Prostate gland (tissue), 2 donors: ENCODE data around the gene RCAN1. TPM values are rescaled to one million over a fixed set of nuclear protein-coding genes. Genes with fewer than 3 reads are reported as not detected.

Experiments used
- DNase-seq: peaks from one replicate; pipeline ENCODE4 v3.0.0-alpha.2; 2019; ENCODE audit warnings: low spot score
- H3K27ac ChIP-seq, 2 donors: fragments of 200-600 bp; sonication (generic); 2 replicates each; pipeline ENCODE4 v1.5.1; 2017 to 2019
- H3K27me3 ChIP-seq: fragments of 200-600 bp; sonication (generic); replicated peaks from 2 replicates; pipeline ENCODE4 v1.5.1; 2019; ENCODE audit not compliant: insufficient read depth
- H3K36me3 ChIP-seq, 2 donors: fragments of 200-600 bp; sonication (generic); 1 replicate in 1 of 2; 2 replicates in 1 of 2; pipeline versions ENCODE4 v1.5.1 to v1.8.1; 2017 to 2019
- H3K4me1 ChIP-seq: fragments of 200-600 bp; sonication (generic); replicated peaks from 2 replicates; pipeline ENCODE4 v1.5.1; 2019
- H3K4me3 ChIP-seq, 2 donors: fragments of 200-600 bp; sonication (generic); 2 replicates each; pipeline ENCODE4 v1.5.1; 2017 to 2019
- H3K9me3 ChIP-seq: fragments of 200-600 bp; sonication (generic); 2 replicates; pipeline ENCODE4 v1.5.1; 2017
- POLR2A ChIP-seq: fragments of 450-650 bp; IDR thresholded peaks from one replicate; pipeline ENCODE4 v1.6.1; 2016; ENCODE audit warnings: antibody characterized with exemption, mild to moderate bottlenecking
- POLR2AphosphoS5 ChIP-seq: sonication (generic); formaldehyde crosslinking; IDR thresholded peaks from one replicate; pipeline ENCODE4 v1.6.1; 2017; ENCODE audit warnings: antibody characterized with exemption
- WGBS: methylation state at CpG from one replicate; pipeline ENCODE4 v1.1.5; 2018; 5-methylcytosine and 5-hydroxymethylcytosine counted together
- intact Hi-C: fragments of 100-400 bp; cut with DNase I; formaldehyde crosslinking; loops from one replicate; pipeline ENCODE4 v1.14.2; 2022
- total RNA-seq, 2 donors: library from RNA; depleted of rRNA; stranded (reverse); fragments of >200 nt; gene quantifications; one replicate each; pipeline ENCODE4 v1.1.0, GENCODE V29; 2016
- TF ChIP-seq, protein P1 (sequence below), 4 experiments: fragments of 200-600 bp in 2 of 4; fragments of 450-650 bp in 2 of 4; sonication (generic) in 2 of 4; IDR thresholded peaks; 1 replicate in 3 of 4; 2 replicates in 1 of 4; pipeline ENCODE4 v1.5.1; 2016 to 2019; ENCODE audit warnings: antibody characterized with exemption in 4 of 4, mild to moderate bottlenecking in 2 of 4, moderate library complexity in 2 of 4

The RCAN1 gene
- total RNA-seq, 2 donors from 2014 or later, result 12.0 to 14.1 TPM

DNA sequence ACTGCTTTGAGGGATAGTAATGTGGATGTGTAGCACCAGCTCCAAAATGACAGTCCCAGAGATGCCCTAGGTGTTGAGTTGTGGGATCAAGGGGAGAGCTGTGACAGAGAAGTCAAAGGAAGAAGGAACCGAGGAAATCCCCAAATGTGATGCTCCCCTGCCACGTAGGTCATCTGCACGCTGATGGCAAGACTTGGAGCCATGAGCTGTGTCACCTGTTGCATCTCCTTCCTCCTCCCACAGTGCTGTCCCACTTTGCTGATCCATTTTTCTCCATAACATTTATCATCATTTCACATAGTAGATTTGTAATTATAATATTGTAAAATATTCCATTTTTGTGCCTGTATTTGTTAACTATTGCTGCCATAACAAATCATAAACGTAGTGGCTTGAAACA is 17.6 kb upstream of the RCAN1 start:
- H3K9me3 ChIP-seq, result no peaks in the 10 kb centered on the region
- intact Hi-C loops, result no loop called here
- no peak overlapping the region for H3K27ac ChIP-seq
- TF ChIP-seq, protein P1, sequence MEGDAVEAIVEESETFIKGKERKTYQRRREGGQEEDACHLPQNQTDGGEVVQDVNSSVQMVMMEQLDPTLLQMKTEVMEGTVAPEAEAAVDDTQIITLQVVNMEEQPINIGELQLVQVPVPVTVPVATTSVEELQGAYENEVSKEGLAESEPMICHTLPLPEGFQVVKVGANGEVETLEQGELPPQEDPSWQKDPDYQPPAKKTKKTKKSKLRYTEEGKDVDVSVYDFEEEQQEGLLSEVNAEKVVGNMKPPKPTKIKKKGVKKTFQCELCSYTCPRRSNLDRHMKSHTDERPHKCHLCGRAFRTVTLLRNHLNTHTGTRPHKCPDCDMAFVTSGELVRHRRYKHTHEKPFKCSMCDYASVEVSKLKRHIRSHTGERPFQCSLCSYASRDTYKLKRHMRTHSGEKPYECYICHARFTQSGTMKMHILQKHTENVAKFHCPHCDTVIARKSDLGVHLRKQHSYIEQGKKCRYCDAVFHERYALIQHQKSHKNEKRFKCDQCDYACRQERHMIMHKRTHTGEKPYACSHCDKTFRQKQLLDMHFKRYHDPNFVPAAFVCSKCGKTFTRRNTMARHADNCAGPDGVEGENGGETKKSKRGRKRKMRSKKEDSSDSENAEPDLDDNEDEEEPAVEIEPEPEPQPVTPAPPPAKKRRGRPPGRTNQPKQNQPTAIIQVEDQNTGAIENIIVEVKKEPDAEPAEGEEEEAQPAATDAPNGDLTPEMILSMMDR (IDR thresholded peaks at IDR 0.05), result no peak
- TF ChIP-seq POLR2A, result no peak
- TF ChIP-seq POLR2AphosphoS5, result no peak
- no peaks in the 10 kb centered on the region for H3K4me1 ChIP-seq
- no peaks in the 10 kb centered on the region for H3K36me3 ChIP-seq
- no peak overlapping the region for H3K4me3 ChIP-seq
- WGBS, result 89% methylated on average over 4 of the region's 4 CpGs
- H3K27me3 ChIP-seq, result no peaks in the 10 kb centered on the region
- no peak for DNase-seq

DNA sequence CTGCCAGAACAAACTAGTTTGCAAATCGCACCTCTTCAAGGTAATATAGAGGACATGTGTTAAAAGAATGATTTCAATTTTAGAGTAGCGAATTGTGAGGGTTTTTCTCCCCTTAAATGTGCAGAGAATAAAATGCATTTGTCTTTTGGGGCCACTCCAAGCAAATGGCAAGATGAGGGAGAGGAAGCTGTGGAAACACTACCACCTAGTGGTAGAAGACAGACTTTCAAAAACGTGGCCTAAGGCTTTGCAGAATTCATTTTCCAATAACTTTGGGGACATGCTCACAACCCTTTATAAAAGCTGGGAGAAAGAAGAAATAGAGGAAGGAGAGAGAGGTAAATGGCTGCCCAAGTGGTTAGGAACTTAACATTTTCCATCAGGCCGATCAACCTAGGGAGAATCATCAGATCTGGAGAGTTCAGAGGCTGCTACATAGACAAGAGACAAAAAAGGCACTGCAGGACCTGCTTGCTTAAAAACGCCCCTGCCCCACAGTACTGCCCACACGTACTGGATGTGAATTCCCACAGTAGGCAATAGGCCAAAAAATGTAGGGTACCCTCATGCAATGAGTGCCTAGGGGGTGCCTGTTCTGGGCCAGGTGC is 15.7 kb upstream of the RCAN1 start:
- peak; percentile 22 for DNase-seq
- intact Hi-C loops, result no loop called here

DNA sequence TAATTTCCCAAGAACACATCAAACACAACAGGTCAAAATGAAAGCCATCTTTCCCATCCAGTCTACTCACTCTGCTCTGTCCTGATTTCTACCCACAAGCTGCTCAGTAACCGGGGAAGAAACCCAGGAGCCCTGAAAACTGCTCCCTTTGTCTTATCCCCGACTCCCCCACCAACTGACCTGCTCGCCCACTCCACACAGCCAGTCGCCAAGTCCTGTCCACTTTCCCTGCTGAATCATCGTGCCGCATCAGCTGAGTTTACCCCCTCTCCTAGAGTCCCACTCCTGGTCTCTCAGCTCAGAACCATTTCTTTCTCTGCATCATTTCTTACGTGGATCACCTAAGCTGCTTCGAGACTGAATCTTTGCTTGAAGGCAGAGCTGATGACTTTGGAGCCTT is 11.2 kb upstream of the RCAN1 start:
- Histone ChIP-seq H3K4me3 (no peak overlapping the region), H3K9me3 (no peaks in the 10 kb centered on the region), H3K36me3 (no peaks in the 10 kb centered on the region), H3K27ac (no peak overlapping the region), H3K4me1 (no peaks in the 10 kb centered on the region), H3K27me3 (no peaks in the 10 kb centered on the region)
- 94% methylated on average over 8 of the region's 8 CpGs for WGBS
- intact Hi-C loops, result no loop called here
- DNase-seq, result no peak
- TF ChIP-seq, protein P1 (IDR thresholded peaks at IDR 0.05), result no peak
- no peak for TF ChIP-seq POLR2A
- TF ChIP-seq POLR2AphosphoS5, result no peak

More for the DNA sequence above, 15.7 kb upstream of the RCAN1 start:
- Histone ChIP-seq H3K27ac (no peak overlapping the region), H3K36me3 (no peaks in the 10 kb centered on the region), H3K4me3 (no peak overlapping the region), H3K4me1 (no peaks in the 10 kb centered on the region), H3K27me3 (no peaks in the 10 kb centered on the region), H3K9me3 (no peaks in the 10 kb centered on the region)
- no peak for TF ChIP-seq POLR2A
- TF ChIP-seq, protein P1 (IDR thresholded peaks at IDR 0.05), result peak; percentile 59 to 85 (median 76)
- peak; percentile 7 for TF ChIP-seq POLR2AphosphoS5
- 12% methylated on average over 6 of the region's 6 CpGs for WGBS

DNA sequence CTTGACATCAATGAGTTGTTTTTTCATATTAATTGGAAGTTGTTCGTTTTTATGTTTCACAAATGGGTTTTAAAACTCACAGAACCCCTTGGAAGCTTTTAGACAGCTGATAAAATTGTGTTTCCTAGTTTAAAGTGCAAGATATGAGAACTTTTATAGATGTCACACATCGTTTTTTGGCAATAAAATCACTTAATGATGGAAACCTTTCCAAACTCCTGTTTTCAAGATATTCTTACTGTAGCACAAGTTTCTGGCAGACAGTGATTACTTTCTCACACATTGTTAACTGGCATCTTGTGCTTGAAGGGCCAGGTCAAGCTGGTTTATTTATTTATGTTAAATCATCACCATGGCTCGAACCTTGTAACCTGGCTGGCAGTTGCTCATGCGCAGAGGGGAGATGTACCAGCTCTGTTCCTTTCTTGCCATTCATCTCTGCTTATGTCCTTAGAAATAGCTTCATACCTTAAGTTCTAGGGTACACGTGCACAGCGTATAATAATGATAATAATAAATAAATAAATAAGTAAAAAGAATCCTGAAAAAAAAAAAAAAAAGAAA is 10.2 kb upstream of the RCAN1 start:
- Histone ChIP-seq H3K9me3 (no peaks in the 10 kb centered on the region), H3K27ac (no peak overlapping the region), H3K4me1 (no peaks in the 10 kb centered on the region), H3K36me3 (no peaks in the 10 kb centered on the region), H3K4me3 (no peak overlapping the region), H3K27me3 (no peaks in the 10 kb centered on the region)
- TF ChIP-seq POLR2AphosphoS5 (no peak), POLR2A (no peak)
- TF ChIP-seq, protein P1 (IDR thresholded peaks at IDR 0.05), result no peak
- 31% methylated on average over 6 of the region's 6 CpGs for WGBS
- intact Hi-C loops, result no loop called here
- no peak for DNase-seq

DNA sequence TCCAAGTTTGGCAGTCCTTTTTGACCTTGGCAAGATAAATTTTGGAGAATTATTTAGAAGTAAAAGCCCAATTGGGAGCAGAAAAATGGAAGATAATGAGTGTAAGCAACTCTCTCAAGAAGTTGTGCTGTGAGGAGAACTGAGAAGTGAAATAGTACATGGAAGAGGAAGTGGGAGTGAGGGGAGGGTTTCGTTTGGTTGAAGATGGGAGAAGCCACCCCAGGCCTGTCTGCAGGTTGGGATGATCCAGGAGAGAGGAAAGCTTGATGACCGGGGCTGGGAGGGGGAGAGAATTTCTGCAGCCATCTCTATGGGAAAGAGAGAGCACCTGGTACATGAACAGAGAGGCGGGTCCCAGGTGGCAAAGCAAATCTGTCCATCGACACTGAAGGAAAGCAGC is 8.6 kb upstream of the RCAN1 start:
- no peaks in the 10 kb centered on the region for H3K36me3 ChIP-seq
- H3K27ac ChIP-seq, result no peak overlapping the region
- no peaks in the 10 kb centered on the region for H3K27me3 ChIP-seq
- DNase-seq, result no peak
- intact Hi-C loops, result no loop called here
- TF ChIP-seq POLR2AphosphoS5, result no peak
- TF ChIP-seq, protein P1 (IDR thresholded peaks at IDR 0.05), result no peak
- no peak for TF ChIP-seq POLR2A
- no peak overlapping the region for H3K4me3 ChIP-seq
- WGBS, result 85% methylated on average over 4 of the region's 4 CpGs
- no peaks in the 10 kb centered on the region for H3K9me3 ChIP-seq
- H3K4me1 ChIP-seq, result no peaks in the 10 kb centered on the region
